ENCODE measurements around the gene CALML6. TPM values are rescaled to one million over a fixed set of nuclear protein-coding genes. Genes with fewer than 3 reads are reported as not detected.

CALML6 gene
- total and polyA plus RNA-seq, 2 of the 4 experiments (the other 2 are of a cell fraction): 0.91 TPM; not detected in 1

- H3K9me1 ChIP-seq (ENCODE audit: insufficient read depth, low read length): no peaks in the 10 kb centered on the region
- H3K18ac ChIP-seq (ENCODE audit: low read depth, low read length): no peak overlapping the region
- in situ Hi-C loops (cut with MboI; ENCODE audit: low sequenced_read_pairs) (loop anchor here (10.0 to 25.0 kb wide), 2 partner anchors 87 to 405 kb away; no protein-coding TSS in a partner anchor), intact Hi-C loops (cut with micrococcal nuclease) (no loop called here), dilution Hi-C loops (cut with HindIII; ENCODE audit: low sequenced_read_pairs, unreplicated experiment) (no loop called here)
- no peak overlapping the region for H2BK15ac ChIP-seq (ENCODE audit: low read depth, low read length)
- no peak overlapping the region for H4K5ac ChIP-seq (ENCODE audit: low read depth, low read length)
- POLR2A ChIA-PET (ENCODE audit: unreplicated experiment): no interaction called here
- ATAC-seq (ENCODE audit: low read depth) (no peak), DNase-seq (no peak)
- CTCF ChIA-PET: interaction anchor here (0.5 kb wide), 1 partner anchor 38 kb away, joined by 3 read pairs; no protein-coding TSS in a partner anchor
- no peak overlapping the region for H3K9ac ChIP-seq (ENCODE audit: low read depth, low read length)
- H2AFZ ChIP-seq (replicated peaks; ENCODE audit: low read length, poor library complexity): no peak overlapping the region
- no peak overlapping the region for H3K23ac ChIP-seq (ENCODE audit: low read depth, low read length)
- no peak overlapping the region for H3K14ac ChIP-seq (replicated peaks; ENCODE audit: low read depth, low read length)
- no peak overlapping the region for H4K8ac ChIP-seq (ENCODE audit: low read depth in 2 of 2, low read length in 2 of 2)
- no peak overlapping the region for H2AK5ac ChIP-seq (ENCODE audit: low read depth, low read length)
- H3K4me1 ChIP-seq (ENCODE audit: control insufficient read depth, insufficient read depth, low read length): peaks cover 2% of the 10 kb centered on the region; the same call in 1 of the 2 replicates
- peaks cover 37% of the 10 kb centered on the region for H3K27me3 ChIP-seq (ENCODE audit: control insufficient read depth, insufficient read depth, low read length)
- TF ChIP-seq RFX5 (IDR thresholded peaks at IDR 0.05; ENCODE audit: low read depth, low read length) (no peak), CTCF (conservative IDR thresholded peaks at IDR 0.05; ENCODE audit: low read depth, low read length) (no peak), MXI1 (IDR thresholded peaks at IDR 0.05; ENCODE audit: borderline replicate concordance, low read depth, low read length) (no peak), CEBPB (IDR thresholded peaks at IDR 0.05; ENCODE audit: low read depth, low read length) (no peak), FOS (IDR thresholded peaks at IDR 0.05; ENCODE audit: low read depth, low read length) (no peak), CHD1 (IDR thresholded peaks at IDR 0.05; ENCODE audit: low read depth, low read length) (no peak), NFE2L2 (IDR thresholded peaks at IDR 0.05; ENCODE audit: low read depth, low read length) (no peak), MAFK (IDR thresholded peaks at IDR 0.05; ENCODE audit: low read depth, low read length) (no peak), RAD21 (IDR thresholded peaks at IDR 0.05; ENCODE audit: low read length) (no peak), POLR2A (IDR thresholded peaks at IDR 0.05; ENCODE audit: low read depth, low read length) (no peak), MAZ (IDR thresholded peaks at IDR 0.05; ENCODE audit: borderline replicate concordance, low read depth, low read length) (no peak), SMC3 (IDR thresholded peaks at IDR 0.05; ENCODE audit: low read depth, low read length) (no peak), USF2 (IDR thresholded peaks at IDR 0.05; ENCODE audit: low read depth, low read length) (no peak)
- no peaks in the 10 kb centered on the region for H3K9me3 ChIP-seq (ENCODE audit: control insufficient read depth, insufficient read depth, low read length)
- no peaks in the 10 kb centered on the region for H4K20me1 ChIP-seq (ENCODE audit: insufficient read depth, low read length)
- H2AK9ac ChIP-seq (replicated peaks; ENCODE audit: low read depth, low read length, poor library complexity): no peak overlapping the region
- H2BK5ac ChIP-seq (ENCODE audit: low read depth, low read length, poor library complexity, severe bottlenecking): no peak overlapping the region
- H3K56ac ChIP-seq (ENCODE audit: extremely low read depth, insufficient read depth, low read length): no peak overlapping the region
- no peak overlapping the region for H4K91ac ChIP-seq (ENCODE audit: insufficient read depth, low read depth, low read length)
- BruUV-seq (replicated peaks): no TSS peak
- H2BK20ac ChIP-seq (ENCODE audit: low read depth, low read length): no peak overlapping the region
- 73% methylated on average over 12 of the region's 22 CpGs; no CpG with 5 or more reads in 1 of the 2 experiments for WGBS, 2 experiments (ENCODE audit: extremely low coverage in 2 of 2, insufficient read length in 1 of 2)
- no peak overlapping the region for H3K4ac ChIP-seq (ENCODE audit: low read depth, low read length)
- no peak overlapping the region for H2BK120ac ChIP-seq (ENCODE audit: low read depth, low read length)
- H3K79me1 ChIP-seq (ENCODE audit: low read depth in 1 of 2, low read length in 2 of 2): no peaks in the 10 kb centered on the region
- H3K36me3 ChIP-seq (ENCODE audit: control insufficient read depth, insufficient read depth, low read length): no peaks in the 10 kb centered on the region
- H3K27ac ChIP-seq (ENCODE audit: insufficient read depth, low read length): no peak overlapping the region
- no peak overlapping the region for H3K4me3 ChIP-seq (ENCODE audit: insufficient read depth, low read depth, low read length)
- no peak overlapping the region for H3K4me2 ChIP-seq (ENCODE audit: low read depth, low read length)
Observed at GRCh38 chr1:1957533-1957961, 42.5 kb downstream of the CALML6 start.

Measured in IMR-90 (cell line).